NCI-H1105 treated with DMSO at 0.1 percent for 48 hours (cell line): ENCODE data around the gene PBRM1.
A peak's percentile ranks its signal among the peaks of the same experiment; 100 is the strongest.
"Not testable (repeated sequence)": the region's sequence is repeated elsewhere in the genome, so short reads cannot be mapped to it uniquely, and the experiment has no call there.

Source experiments
- DNase-seq: peaks from one replicate; lab custom pipeline; 2025; lab: John Stamatoyannopoulos, UW

Gene PBRM1

GRCh38 chr3:52536369-52537164, 149.1 kb downstream of the PBRM1 start, which contains the start of gene UQCC5:
TSS of gene UQCC5 (plus strand) at chr3:52536605. CDS start at chr3:52536756, 151 bp downstream.
- peak; percentile 92 for DNase-seq

GRCh38 chr3:52536112-52536368, 149.7 kb downstream of the PBRM1 start:
- DNase-seq = no peak

- no peak for DNase-seq
Observed at GRCh38 chr3:52535411-52536111, 150.2 kb downstream of the PBRM1 start.

- peak; percentile 22 for DNase-seq
Observed at GRCh38 chr3:52534281-52535183, 151.2 kb downstream of the PBRM1 start.

- peak; percentile 55 for DNase-seq
Observed at GRCh38 chr3:52533623-52534280, 152.0 kb downstream of the PBRM1 start, which contains the start of gene NT5DC2. TSS of gene NT5DC2 (minus strand) at chr3:52533857. CDS start at chr3:52533737, 120 bp downstream.

GRCh38 chr3:52532838-52533622, 152.7 kb downstream of the PBRM1 start:
- DNase-seq = no peak

GRCh38 chr3:52532517-52532837, 153.2 kb downstream of the PBRM1 start:
- DNase-seq = no peak

GRCh38 chr3:52531860-52532516, 153.7 kb downstream of the PBRM1 start:
- DNase-seq = no peak

- no peak for DNase-seq
Observed at GRCh38 chr3:52530918-52531826, 154.5 kb downstream of the PBRM1 start.

GRCh38 chr3:52529376-52530333, 156.1 kb downstream of the PBRM1 start:
- no peak for DNase-seq

GRCh38 chr3:52528586-52529375, 156.9 kb downstream of the PBRM1 start:
- DNase-seq = no peak

GRCh38 chr3:52527732-52528585, 157.8 kb downstream of the PBRM1 start:
- DNase-seq = no peak

GRCh38 chr3:52527039-52527731, 158.5 kb downstream of the PBRM1 start:
- DNase-seq = no peak

GRCh38 chr3:52526671-52527038, 159.1 kb downstream of the PBRM1 start:
- DNase-seq = not testable (repeated sequence)

- DNase-seq = peak; percentile 15
Observed at GRCh38 chr3:52525680-52526561, 159.8 kb downstream of the PBRM1 start.
